H1 (cell line): ENCODE data around the gene THAP4. TPM values are rescaled to one million over a fixed set of nuclear protein-coding genes. Genes with fewer than 3 reads are reported as not detected.

ENCODE experiments used
- HDAC6 ChIP-seq: IDR thresholded peaks from one replicate; pipeline ENCODE4 v1.7.1; 2012; ENCODE audit warnings: low read depth, mild to moderate bottlenecking, inconsistent platforms, low read length, moderate library complexity
- KDM5A ChIP-seq: fragments of 200-600 bp; IDR thresholded peaks from 2 replicates; pipeline ENCODE4 v1.7.1; 2012; ENCODE audit warnings: mild to moderate bottlenecking, low read length, inconsistent platforms, mixed read lengths
- polyA plus RNA-seq, 7 experiments: library from polyadenylated mRNA; depleted of rRNA in 3 of 7; stranded (reverse) in 5 of 7; unstranded in 2 of 7; fragments of >200 nt in 5 of 7; fragments of 200-250 nt in 2 of 7; gene quantifications; 1 replicate in 5 of 7; 2 replicates in 1 of 7; 4 replicates in 1 of 7; pipeline versions ENCODE4 v1.2.1 to v1.2.3, GENCODE V29; 2011 to 2013; ENCODE audit warnings: missing spikeins in 2 of 7, mixed read lengths in 2 of 7
- total RNA-seq: library from RNA; stranded (reverse); fragmentation: NEBNext Ultra II Directional; extraction: Animal tissue kit (Norgen Biotek cat#: 25700); gene quantifications from 2 replicates; pipeline ENCODE4 v1.2.1, GENCODE V29; 2021

The THAP4 gene
- total and polyA plus RNA-seq, 2 of the 8 experiments (the other 6 are each of a cell fraction or from before 2014, with no cell fraction given): 78.9 to 83.6 TPM

DNA sequence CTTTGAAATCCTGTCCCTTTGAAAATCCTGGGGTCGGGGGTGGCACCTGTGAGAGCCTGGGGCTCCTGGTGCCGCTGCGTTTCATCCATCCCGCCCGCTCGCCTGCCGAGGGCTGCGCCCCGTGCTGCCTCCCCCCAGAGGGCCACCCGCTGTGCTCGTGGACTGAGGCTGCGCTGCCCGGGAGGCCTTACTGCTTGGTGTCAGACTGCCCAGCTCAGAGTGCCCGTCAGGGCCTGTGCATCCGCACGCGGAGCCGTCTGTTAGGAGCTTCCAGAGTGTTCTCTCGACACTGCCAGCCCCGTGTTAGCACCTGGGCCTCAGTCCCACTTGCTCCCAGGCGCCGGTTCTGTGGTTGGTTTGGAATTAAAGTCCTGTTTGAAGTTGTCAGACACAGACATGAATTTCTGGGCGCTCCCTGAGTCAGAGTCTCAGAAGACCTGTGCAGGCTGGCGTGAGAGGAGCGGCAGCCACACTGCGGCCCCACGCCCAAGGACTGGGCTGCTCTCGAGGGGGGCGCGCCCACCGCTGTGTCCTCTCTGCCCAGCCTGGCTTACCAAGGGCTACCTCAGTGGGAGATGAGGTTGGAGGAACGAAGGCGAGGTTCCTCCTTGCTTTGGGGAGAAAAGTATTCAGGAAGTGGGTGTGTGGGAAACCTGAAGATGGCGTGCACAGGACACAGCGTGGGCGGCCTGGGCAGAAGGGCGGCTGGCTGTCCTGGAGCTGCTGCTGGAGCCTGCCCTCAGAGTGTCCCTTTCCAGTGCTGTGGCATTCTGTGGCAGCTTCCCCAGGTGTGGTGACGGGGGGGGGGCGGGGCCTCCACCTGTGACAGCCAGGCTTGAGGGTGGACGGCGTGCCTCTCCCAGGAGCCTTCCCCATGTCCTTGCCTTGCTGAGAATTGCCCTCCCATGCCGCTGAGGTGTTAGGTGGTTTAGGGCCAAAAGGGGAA, 35.6 kb upstream of the THAP4 start (continued):
- no peak for TF ChIP-seq HDAC6
- no peak for TF ChIP-seq KDM5A
